Natural killer cell (primary cell): ENCODE measurements around the gene LRRC10B. TPM values are rescaled to one million over a fixed set of nuclear protein-coding genes. Genes with fewer than 3 reads are reported as not detected.
A peak's percentile ranks its signal among the peaks of the same experiment; 100 is the strongest.

Experiments
- ATAC-seq, 3 donors: fragments of 150-1000 bp in 2 of 3; fragments of 200-7000 bp in 1 of 3; cut with Tn5 transposase; 1 replicate in 1 of 3; 2 replicates in 2 of 3; pipeline ENCODE4 v1.10.0; 2021; ENCODE audit warnings: mild to moderate bottlenecking in 2 of 3, moderate library complexity in 2 of 3
- DNase-seq, 2 donors: peaks; one replicate each; pipeline versions ENCODE4 v3.0.0 to v3.0.0-alpha.2; 2013 to 2021; ENCODE audit warnings: mixed read lengths in 1 of 2
- H3K27ac ChIP-seq: one replicate; pipeline ENCODE4 v1.5.1; 2013; ENCODE audit warnings: mild to moderate bottlenecking, low read length
- H3K27me3 ChIP-seq: one replicate; pipeline ENCODE4 v1.6.1; 2013; ENCODE audit warnings: low read length; ENCODE audit not compliant: control insufficient read depth, insufficient read depth
- H3K36me3 ChIP-seq: one replicate; pipeline ENCODE4 v1.6.1; 2013; ENCODE audit warnings: low read length; ENCODE audit not compliant: control insufficient read depth, insufficient read depth
- H3K4me1 ChIP-seq: one replicate; pipeline ENCODE4 v1.6.1; 2013; ENCODE audit warnings: low read length; ENCODE audit not compliant: control insufficient read depth, insufficient read depth
- H3K4me3 ChIP-seq: one replicate; pipeline ENCODE4 v1.5.1; 2013; ENCODE audit warnings: low read length
- H3K9me3 ChIP-seq: one replicate; pipeline ENCODE4 v1.6.1; 2013; ENCODE audit warnings: low read length; ENCODE audit not compliant: control insufficient read depth, insufficient read depth
- H3K27ac Mint-ChIP-seq, 2 donors: one replicate each; pipeline ENCODE4 v1.8.0; 2022; ENCODE audit warnings: mild to moderate bottlenecking in 2 of 2, mixed read lengths in 2 of 2, moderate library complexity in 1 of 2
- H3K27me3 Mint-ChIP-seq, 2 donors: one replicate each; pipeline ENCODE4 v1.8.0; 2022; ENCODE audit warnings: low read depth in 2 of 2, mixed read lengths in 2 of 2
- H3K36me3 Mint-ChIP-seq: one replicate; pipeline ENCODE4 v1.8.0; 2022; ENCODE audit warnings: mixed read lengths
- H3K4me1 Mint-ChIP-seq, 2 donors: one replicate each; pipeline ENCODE4 v1.8.0; 2022; ENCODE audit warnings: mixed read lengths in 2 of 2
- H3K4me3 Mint-ChIP-seq: one replicate; pipeline ENCODE4 v1.8.0; 2022; ENCODE audit warnings: mild to moderate bottlenecking, moderate library complexity, mixed read lengths
- H3K9me3 Mint-ChIP-seq, 2 donors: one replicate each; pipeline ENCODE4 v1.8.0; 2022; ENCODE audit warnings: mixed read lengths in 2 of 2
- WGBS: methylation state at CpG from one replicate; pipeline ENCODE4 v1.1.7; 2013; ENCODE audit warnings: missing lambda C conversion rate; ENCODE audit not compliant: insufficient coverage; 5-methylcytosine and 5-hydroxymethylcytosine counted together
- intact Hi-C: fragments of 100-400 bp; cut with micrococcal nuclease; formaldehyde crosslinking; loops from one replicate; pipeline ENCODE4 v1.14.2; 2022
- total RNA-seq, 4 donors: library from RNA; stranded (reverse); fragments of 120-200 nt in 1 of 4; gene quantifications; one replicate each; pipeline versions ENCODE4 v1.2.3 to v1.2.4, GENCODE V29; 2013 to 2022
- TF ChIP-seq, protein P1 (sequence below): fragments of 200-600 bp; IDR thresholded peaks from one replicate; pipeline ENCODE4 v1.8.0; 2022; ENCODE audit warnings: antibody characterized with exemption

Gene LRRC10B
- total RNA-seq, 3 donors from 2014 or later (not counting 1 experiment from before 2014, with no cell fraction given), result not detected

GRCh38 chr11:61468002-61468401 is 40.5 kb upstream of the LRRC10B start:
- H3K27ac ChIP-seq, result no peak overlapping the region
- no peaks in the 10 kb centered on the region for H3K27me3 Mint-ChIP-seq
- 94% methylated on average over 7 of the region's 7 CpGs for WGBS
- no peaks in the 10 kb centered on the region for H3K4me1 ChIP-seq
- H3K4me3 ChIP-seq, result no peak overlapping the region
- no peaks in the 10 kb centered on the region for H3K4me1 Mint-ChIP-seq
- no peak overlapping the region for H3K4me3 Mint-ChIP-seq
- H3K27me3 ChIP-seq, result no peaks in the 10 kb centered on the region
- TF ChIP-seq, protein P1, sequence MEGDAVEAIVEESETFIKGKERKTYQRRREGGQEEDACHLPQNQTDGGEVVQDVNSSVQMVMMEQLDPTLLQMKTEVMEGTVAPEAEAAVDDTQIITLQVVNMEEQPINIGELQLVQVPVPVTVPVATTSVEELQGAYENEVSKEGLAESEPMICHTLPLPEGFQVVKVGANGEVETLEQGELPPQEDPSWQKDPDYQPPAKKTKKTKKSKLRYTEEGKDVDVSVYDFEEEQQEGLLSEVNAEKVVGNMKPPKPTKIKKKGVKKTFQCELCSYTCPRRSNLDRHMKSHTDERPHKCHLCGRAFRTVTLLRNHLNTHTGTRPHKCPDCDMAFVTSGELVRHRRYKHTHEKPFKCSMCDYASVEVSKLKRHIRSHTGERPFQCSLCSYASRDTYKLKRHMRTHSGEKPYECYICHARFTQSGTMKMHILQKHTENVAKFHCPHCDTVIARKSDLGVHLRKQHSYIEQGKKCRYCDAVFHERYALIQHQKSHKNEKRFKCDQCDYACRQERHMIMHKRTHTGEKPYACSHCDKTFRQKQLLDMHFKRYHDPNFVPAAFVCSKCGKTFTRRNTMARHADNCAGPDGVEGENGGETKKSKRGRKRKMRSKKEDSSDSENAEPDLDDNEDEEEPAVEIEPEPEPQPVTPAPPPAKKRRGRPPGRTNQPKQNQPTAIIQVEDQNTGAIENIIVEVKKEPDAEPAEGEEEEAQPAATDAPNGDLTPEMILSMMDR, result no peak
- no peak for DNase-seq
- no peaks in the 10 kb centered on the region for H3K36me3 Mint-ChIP-seq
- H3K9me3 Mint-ChIP-seq, result no peaks in the 10 kb centered on the region
- peak overlapping the region in 1 of 2 donors; percentile 31 for H3K27ac Mint-ChIP-seq
- H3K9me3 ChIP-seq, result no peaks in the 10 kb centered on the region
- no peak for ATAC-seq
- H3K36me3 ChIP-seq, result peaks cover 17% of the 10 kb centered on the region
- intact Hi-C loops, result no loop called here

DNA sequence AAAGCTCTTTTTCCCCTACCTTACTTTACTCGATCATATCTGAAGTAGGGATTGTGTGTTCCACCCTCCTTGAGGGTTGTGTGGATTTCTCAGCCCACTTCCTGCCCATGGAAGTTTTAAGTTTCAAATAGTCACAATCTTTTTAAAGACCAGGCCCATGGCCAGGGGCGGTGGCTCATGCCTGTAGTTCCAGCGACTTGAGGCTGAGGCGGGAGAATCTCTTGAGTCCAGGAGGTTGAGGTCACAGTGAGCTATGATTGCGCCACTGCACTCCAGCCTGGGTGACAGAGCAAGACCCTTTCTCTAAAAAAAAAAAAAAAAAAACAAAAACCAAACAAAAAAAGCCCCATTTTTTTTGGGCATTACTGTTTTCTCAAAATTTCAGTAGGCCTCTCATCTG is 36.3 kb upstream of the LRRC10B start:
- Mint-ChIP-seq H3K27me3 (no peaks in the 10 kb centered on the region), H3K4me3 (no peak overlapping the region), H3K27ac (no peak overlapping the region), H3K36me3 (no peaks in the 10 kb centered on the region), H3K4me1 (no peaks in the 10 kb centered on the region), H3K9me3 (no peaks in the 10 kb centered on the region)
- ATAC-seq (no peak), DNase-seq (no peak)
- intact Hi-C loops, result no loop called here
- Histone ChIP-seq H3K36me3 (peaks cover 18% of the 10 kb centered on the region), H3K4me1 (no peaks in the 10 kb centered on the region), H3K9me3 (no peaks in the 10 kb centered on the region), H3K27ac (no peak overlapping the region), H3K4me3 (no peak overlapping the region), H3K27me3 (no peaks in the 10 kb centered on the region)
- WGBS, result 91% methylated on average over 4 of the region's 5 CpGs
- TF ChIP-seq, protein P1, result no peak

- TF ChIP-seq, protein P1, result no peak
- Histone ChIP-seq H3K27ac (no peak overlapping the region), H3K4me1 (peaks cover 5% of the 10 kb centered on the region), H3K4me3 (no peak overlapping the region), H3K27me3 (no peaks in the 10 kb centered on the region), H3K36me3 (peaks cover 17% of the 10 kb centered on the region), H3K9me3 (no peaks in the 10 kb centered on the region)
- Mint-ChIP-seq H3K27ac (no peak overlapping the region), H3K9me3 (no peaks in the 10 kb centered on the region), H3K4me3 (no peak overlapping the region), H3K27me3 (no peaks in the 10 kb centered on the region), H3K4me1 (peaks cover 0 to 2% of the 10 kb centered on the region in 2 donors), H3K36me3 (no peaks in the 10 kb centered on the region)
- no peak for DNase-seq
- intact Hi-C loops, result no loop called here
- no peak for ATAC-seq
- WGBS, result 94% methylated on average over 5 of the region's 5 CpGs
Measured at GRCh38 chr11:61472868-61473267, 35.7 kb upstream of the LRRC10B start.

DNA sequence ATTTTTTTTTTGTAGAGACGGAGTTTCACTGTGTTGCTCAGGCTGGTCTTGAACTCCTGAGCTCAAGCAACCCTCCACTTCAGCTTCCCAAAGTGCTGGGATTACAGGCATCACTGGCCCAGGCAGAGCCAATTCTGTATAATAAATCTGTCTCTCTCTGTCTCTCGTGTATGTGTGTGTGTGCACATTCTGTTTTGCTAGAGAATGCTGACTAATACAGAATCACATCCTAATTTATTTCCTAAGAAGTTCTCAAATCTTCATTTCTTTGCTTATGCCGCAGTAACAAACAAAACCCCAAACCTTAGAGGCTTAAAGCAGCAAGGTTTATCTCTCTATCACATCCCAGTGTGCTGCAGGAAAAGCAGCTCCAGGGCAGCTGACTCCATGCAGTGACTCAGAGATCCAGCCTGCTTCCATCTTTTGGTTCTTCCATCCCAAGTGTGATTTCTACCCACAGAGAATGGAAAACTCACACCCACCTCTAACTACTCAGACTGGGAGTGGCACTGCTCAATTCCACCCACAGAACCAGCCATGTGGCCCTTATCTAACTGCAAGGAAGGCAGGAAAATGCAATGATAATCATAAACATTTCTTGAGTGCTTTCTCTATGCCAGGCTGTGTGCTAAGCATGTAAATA is 35.1 kb upstream of the LRRC10B start:
- Histone ChIP-seq H3K27me3 (no peaks in the 10 kb centered on the region), H3K27ac (no peak overlapping the region), H3K9me3 (no peaks in the 10 kb centered on the region), H3K4me3 (no peak overlapping the region), H3K4me1 (peaks cover 8% of the 10 kb centered on the region), H3K36me3 (peaks cover 13% of the 10 kb centered on the region)
- no peak for ATAC-seq
- no peaks in the 10 kb centered on the region for H3K36me3 Mint-ChIP-seq
- DNase-seq, result no peak
- peak overlapping the region in 1 of 2 donors; percentile 5 for H3K27ac Mint-ChIP-seq
- 84% methylated on average over 2 of the region's 3 CpGs for WGBS
- intact Hi-C loops, result no loop called here
- no peaks in the 10 kb centered on the region for H3K9me3 Mint-ChIP-seq
- H3K4me1 Mint-ChIP-seq, result peaks cover 0 to 6% of the 10 kb centered on the region in 2 donors
- H3K4me3 Mint-ChIP-seq, result no peak overlapping the region
- TF ChIP-seq, protein P1, result no peak
- no peaks in the 10 kb centered on the region for H3K27me3 Mint-ChIP-seq
